Neural cell (in vitro differentiated cells): ENCODE data around the gene C1orf21. TPM values are rescaled to one million over a fixed set of nuclear protein-coding genes. Genes with fewer than 3 reads are reported as not detected.

Source experiments
- H2AFZ ChIP-seq: fragments of 200-600, 300-800 bp; sonication (generic), shearing (Covaris generic); 2 replicates; pipeline ENCODE4 v1.6.0; 2014; ENCODE audit warnings: low read depth, mild to moderate bottlenecking, antibody characterized with exemption, low read length, moderate library complexity
- H3F3A ChIP-seq: fragments of 200-600 bp; shearing (Covaris generic); 2 replicates; pipeline ENCODE4 v1.6.1; 2016; ENCODE audit warnings: mild to moderate bottlenecking, moderate library complexity, mixed read lengths, antibody characterized with exemption, low read length; ENCODE audit not compliant: insufficient read depth, poor library complexity, severe bottlenecking
- H3K27ac ChIP-seq: fragments of 200-600, 300-800 bp; sonication (generic), shearing (Covaris generic); 2 replicates; pipeline ENCODE4 v1.5.1; 2014; ENCODE audit warnings: mild to moderate bottlenecking, low read length, moderate library complexity
- H3K27me3 ChIP-seq: fragments of 300-800, 200-600 bp; sonication (generic), shearing (Covaris generic); 2 replicates; pipeline ENCODE4 v1.6.0; 2014; ENCODE audit warnings: mild to moderate bottlenecking, low read depth, low read length, moderate library complexity; ENCODE audit not compliant: insufficient read depth
- H3K36me3 ChIP-seq: fragments of 300-800, 200-600 bp; sonication (generic), shearing (Covaris generic); 2 replicates; pipeline ENCODE4 v1.5.1; 2014; ENCODE audit warnings: mild to moderate bottlenecking, antibody characterized with exemption, low read length, moderate library complexity; ENCODE audit not compliant: insufficient read depth
- H3K4me2 ChIP-seq: fragments of 300-800, 200-600 bp; sonication (generic), shearing (Covaris generic); 2 replicates; pipeline ENCODE4 v1.6.0; 2014; ENCODE audit warnings: mild to moderate bottlenecking, low read length
- H3K4me3 ChIP-seq: fragments of 300-800, 200-600 bp; sonication (generic), shearing (Covaris generic); 2 replicates; pipeline ENCODE4 v1.5.1; 2014; ENCODE audit warnings: mild to moderate bottlenecking, low read length, moderate library complexity
- H3K79me2 ChIP-seq: fragments of 200-600 bp; shearing (Covaris generic); replicated peaks from 2 replicates; pipeline ENCODE4 v1.6.0; 2014; ENCODE audit warnings: mild to moderate bottlenecking, low read length, moderate library complexity; ENCODE audit not compliant: insufficient read depth
- H3K9ac ChIP-seq: fragments of 300-800, 200-600 bp; sonication (generic), shearing (Covaris generic); 2 replicates; pipeline ENCODE4 v1.6.1; 2016; ENCODE audit warnings: mild to moderate bottlenecking, low read length, mixed read lengths
- H3K9me2 ChIP-seq: fragments of 200-600 bp; shearing (Covaris generic); 2 replicates; pipeline ENCODE4 v1.6.1; 2016; ENCODE audit warnings: mild to moderate bottlenecking, low read length, mixed read lengths; ENCODE audit not compliant: insufficient read depth
- H3K9me3 ChIP-seq: fragments of 200-600, 300-800 bp; sonication (generic), shearing (Covaris generic); 2 replicates; pipeline ENCODE4 v1.6.1; 2016; ENCODE audit warnings: mild to moderate bottlenecking, mixed run types, low read length, moderate library complexity, mixed read lengths
- H4K20me1 ChIP-seq: fragments of 200-600 bp; shearing (Covaris generic); 2 replicates; pipeline ENCODE4 v1.6.1; 2016; ENCODE audit warnings: mild to moderate bottlenecking, mixed run types; ENCODE audit not compliant: insufficient read depth
- EP300 ChIP-seq: fragments of 450-650 bp; conservative IDR thresholded peaks from 2 replicates; pipeline ENCODE4 v1.6.1; 2014; ENCODE audit warnings: antibody characterized with exemption, mild to moderate bottlenecking, moderate library complexity; ENCODE audit not compliant: poor library complexity, severe bottlenecking
- MXI1 ChIP-seq: fragments of 450-650 bp; conservative IDR thresholded peaks from 2 replicates; pipeline ENCODE4 v1.6.1; 2014; ENCODE audit warnings: antibody characterized with exemption, mild to moderate bottlenecking; ENCODE audit not compliant: poor library complexity, severe bottlenecking
- POLR2AphosphoS5 ChIP-seq: IDR thresholded peaks from 2 replicates; pipeline ENCODE4 v1.6.1; 2012
- RAD21 ChIP-seq: fragments of 450-650 bp; conservative IDR thresholded peaks from 2 replicates; pipeline ENCODE4 v1.6.1; 2014; ENCODE audit warnings: antibody characterized with exemption, mild to moderate bottlenecking, moderate library complexity
- SMC3 ChIP-seq: fragments of 450-650 bp; conservative IDR thresholded peaks from 2 replicates; pipeline ENCODE4 v1.6.1; 2014; ENCODE audit warnings: antibody characterized with exemption, mild to moderate bottlenecking, moderate library complexity; ENCODE audit not compliant: poor library complexity
- TAF1 ChIP-seq: IDR thresholded peaks from 2 replicates; pipeline ENCODE4 v1.6.1; 2012; ENCODE audit warnings: low read depth
- polyA plus RNA-seq: library from polyadenylated mRNA; depleted of rRNA; stranded (reverse); fragments of >200 nt; gene quantifications from 2 replicates; pipeline ENCODE4 v1.2.3, GENCODE V29; 2014
- TF ChIP-seq, protein P1 (sequence below): fragments of 450-650 bp; IDR thresholded peaks from 2 replicates; pipeline ENCODE4 v1.5.1; 2014; ENCODE audit warnings: antibody characterized with exemption, mild to moderate bottlenecking, moderate library complexity; ENCODE audit not compliant: poor library complexity, severe bottlenecking
- TF ChIP-seq, protein P2 (sequence below): IDR thresholded peaks from 2 replicates; pipeline ENCODE4 v1.6.1; 2012; ENCODE audit warnings: borderline replicate concordance

C1orf21 gene
- polyA plus RNA-seq, 1 donor from 2014 or later = 21.1 TPM

DNA sequence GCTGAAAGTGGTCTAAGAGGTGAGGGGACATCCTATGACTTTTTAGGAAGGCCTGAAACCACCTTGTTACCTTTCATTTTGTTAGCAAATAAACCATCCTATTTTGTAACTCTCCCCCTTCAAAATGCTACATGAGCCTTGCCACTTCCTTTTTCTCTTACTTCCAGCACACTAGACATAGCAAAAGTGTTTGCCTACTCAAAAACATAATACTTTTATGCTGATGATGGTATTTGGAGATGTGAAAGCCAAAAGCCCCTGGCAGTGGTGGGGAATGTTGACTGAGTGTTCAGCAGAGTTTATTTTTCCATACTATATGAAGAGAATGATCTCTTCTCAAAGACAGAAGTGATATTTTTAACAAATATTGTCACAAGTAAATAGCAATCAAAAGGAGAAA lies 233.6 kb downstream of the C1orf21 start:
- Histone ChIP-seq H3K9me2 (no peaks in the 10 kb centered on the region), H3K27me3 (no peaks in the 10 kb centered on the region), H3K36me3 (no peaks in the 10 kb centered on the region), H3K27ac (no peak overlapping the region), H3K79me2 (no peaks in the 10 kb centered on the region), H3K4me2 (no peak overlapping the region), H3F3A (no peaks in the 10 kb centered on the region), H3K9ac (no peak overlapping the region), H3K4me3 (no peak overlapping the region), H2AFZ (no peak overlapping the region), H3K9me3 (no peaks in the 10 kb centered on the region), H4K20me1 (no peaks in the 10 kb centered on the region)
- TF ChIP-seq, protein P1, sequence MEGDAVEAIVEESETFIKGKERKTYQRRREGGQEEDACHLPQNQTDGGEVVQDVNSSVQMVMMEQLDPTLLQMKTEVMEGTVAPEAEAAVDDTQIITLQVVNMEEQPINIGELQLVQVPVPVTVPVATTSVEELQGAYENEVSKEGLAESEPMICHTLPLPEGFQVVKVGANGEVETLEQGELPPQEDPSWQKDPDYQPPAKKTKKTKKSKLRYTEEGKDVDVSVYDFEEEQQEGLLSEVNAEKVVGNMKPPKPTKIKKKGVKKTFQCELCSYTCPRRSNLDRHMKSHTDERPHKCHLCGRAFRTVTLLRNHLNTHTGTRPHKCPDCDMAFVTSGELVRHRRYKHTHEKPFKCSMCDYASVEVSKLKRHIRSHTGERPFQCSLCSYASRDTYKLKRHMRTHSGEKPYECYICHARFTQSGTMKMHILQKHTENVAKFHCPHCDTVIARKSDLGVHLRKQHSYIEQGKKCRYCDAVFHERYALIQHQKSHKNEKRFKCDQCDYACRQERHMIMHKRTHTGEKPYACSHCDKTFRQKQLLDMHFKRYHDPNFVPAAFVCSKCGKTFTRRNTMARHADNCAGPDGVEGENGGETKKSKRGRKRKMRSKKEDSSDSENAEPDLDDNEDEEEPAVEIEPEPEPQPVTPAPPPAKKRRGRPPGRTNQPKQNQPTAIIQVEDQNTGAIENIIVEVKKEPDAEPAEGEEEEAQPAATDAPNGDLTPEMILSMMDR = no peak
- no peak for TF ChIP-seq SMC3
- TF ChIP-seq, protein P2, sequence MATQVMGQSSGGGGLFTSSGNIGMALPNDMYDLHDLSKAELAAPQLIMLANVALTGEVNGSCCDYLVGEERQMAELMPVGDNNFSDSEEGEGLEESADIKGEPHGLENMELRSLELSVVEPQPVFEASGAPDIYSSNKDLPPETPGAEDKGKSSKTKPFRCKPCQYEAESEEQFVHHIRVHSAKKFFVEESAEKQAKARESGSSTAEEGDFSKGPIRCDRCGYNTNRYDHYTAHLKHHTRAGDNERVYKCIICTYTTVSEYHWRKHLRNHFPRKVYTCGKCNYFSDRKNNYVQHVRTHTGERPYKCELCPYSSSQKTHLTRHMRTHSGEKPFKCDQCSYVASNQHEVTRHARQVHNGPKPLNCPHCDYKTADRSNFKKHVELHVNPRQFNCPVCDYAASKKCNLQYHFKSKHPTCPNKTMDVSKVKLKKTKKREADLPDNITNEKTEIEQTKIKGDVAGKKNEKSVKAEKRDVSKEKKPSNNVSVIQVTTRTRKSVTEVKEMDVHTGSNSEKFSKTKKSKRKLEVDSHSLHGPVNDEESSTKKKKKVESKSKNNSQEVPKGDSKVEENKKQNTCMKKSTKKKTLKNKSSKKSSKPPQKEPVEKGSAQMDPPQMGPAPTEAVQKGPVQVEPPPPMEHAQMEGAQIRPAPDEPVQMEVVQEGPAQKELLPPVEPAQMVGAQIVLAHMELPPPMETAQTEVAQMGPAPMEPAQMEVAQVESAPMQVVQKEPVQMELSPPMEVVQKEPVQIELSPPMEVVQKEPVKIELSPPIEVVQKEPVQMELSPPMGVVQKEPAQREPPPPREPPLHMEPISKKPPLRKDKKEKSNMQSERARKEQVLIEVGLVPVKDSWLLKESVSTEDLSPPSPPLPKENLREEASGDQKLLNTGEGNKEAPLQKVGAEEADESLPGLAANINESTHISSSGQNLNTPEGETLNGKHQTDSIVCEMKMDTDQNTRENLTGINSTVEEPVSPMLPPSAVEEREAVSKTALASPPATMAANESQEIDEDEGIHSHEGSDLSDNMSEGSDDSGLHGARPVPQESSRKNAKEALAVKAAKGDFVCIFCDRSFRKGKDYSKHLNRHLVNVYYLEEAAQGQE = no peak
- TF ChIP-seq MXI1 = no peak
- no peak for TF ChIP-seq EP300

DNA sequence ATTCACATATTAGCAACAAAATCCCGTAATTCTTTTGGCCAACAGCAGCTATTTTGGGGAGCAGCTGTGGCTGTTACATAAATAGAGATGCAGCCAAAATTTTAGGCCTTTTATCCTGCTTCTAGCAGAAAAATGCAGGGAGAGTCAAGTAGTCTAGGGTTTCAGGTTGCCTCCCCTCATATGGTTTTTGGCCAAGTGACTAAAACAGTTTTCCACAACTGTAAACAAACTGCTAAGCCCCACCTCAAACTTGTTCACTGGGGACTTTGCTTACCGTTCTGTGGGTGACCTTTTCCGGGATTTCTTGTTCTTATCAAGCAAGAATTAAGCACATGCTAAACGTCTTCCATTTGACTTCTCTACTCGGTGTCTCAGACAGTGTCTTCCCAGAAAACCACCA lies 234.4 kb downstream of the C1orf21 start:
- Histone ChIP-seq H3F3A (no peaks in the 10 kb centered on the region), H3K9ac (no peak overlapping the region), H3K4me3 (no peak overlapping the region), H3K4me2 (no peak overlapping the region), H2AFZ (no peak overlapping the region), H3K9me3 (no peaks in the 10 kb centered on the region), H3K9me2 (no peaks in the 10 kb centered on the region), H3K27me3 (no peaks in the 10 kb centered on the region), H4K20me1 (no peaks in the 10 kb centered on the region), H3K36me3 (no peaks in the 10 kb centered on the region), H3K79me2 (no peaks in the 10 kb centered on the region), H3K27ac (no peak overlapping the region)
- TF ChIP-seq RAD21 = no peak
- TF ChIP-seq POLR2AphosphoS5 = no peak
- no peak for TF ChIP-seq TAF1
- no peak for TF ChIP-seq EP300
- TF ChIP-seq, protein P1 = no peak
- no peak for TF ChIP-seq SMC3
